Peyer's patch (tissue), 4 donors: ENCODE measurements around the gene GRIPAP1. TPM values are rescaled to one million over a fixed set of nuclear protein-coding genes. Genes with fewer than 3 reads are reported as not detected.

ENCODE experiments used
- DNase-seq, 3 donors: peaks; one replicate each; pipeline ENCODE4 v3.0.0-alpha.2; 2017 to 2019
- H3K27ac ChIP-seq, 4 donors: fragments of 200-600 bp; sonication (generic); one replicate each; pipeline ENCODE4 v1.5.1; 2016 to 2019
- H3K27me3 ChIP-seq, 2 donors: fragments of 200-600 bp; sonication (generic); one replicate each; pipeline ENCODE4 v1.5.1; 2019
- H3K36me3 ChIP-seq, 3 donors: fragments of 200-600 bp; sonication (generic); one replicate each; pipeline ENCODE4 v1.5.1; 2016 to 2019
- H3K4me1 ChIP-seq, 4 donors: fragments of 200-600 bp; sonication (generic); one replicate each; pipeline ENCODE4 v1.5.1; 2016 to 2019
- H3K4me3 ChIP-seq, 4 donors: fragments of 200-600 bp; sonication (generic); 1 replicate in 3 of 4; 2 replicates in 1 of 4; pipeline ENCODE4 v1.5.1; 2016 to 2019; ENCODE audit warnings: mild to moderate bottlenecking in 1 of 4
- H3K9me3 ChIP-seq, 4 donors: fragments of 200-600 bp; sonication (generic); one replicate each; pipeline ENCODE4 v1.5.1; 2016 to 2019; ENCODE audit warnings: mild to moderate bottlenecking in 1 of 4
- POLR2A ChIP-seq, 2 donors: fragments of 450-650 bp; IDR thresholded peaks; one replicate each; pipeline ENCODE4 v1.5.1; 2017; ENCODE audit warnings: antibody characterized with exemption in 2 of 2, mild to moderate bottlenecking in 2 of 2, moderate library complexity in 2 of 2
- total RNA-seq, 4 donors: library from RNA; depleted of rRNA; stranded (reverse); fragments of >200 nt; gene quantifications; one replicate each; pipeline ENCODE4 v1.1.0, GENCODE V29; 2016
- TF ChIP-seq, protein P1 (sequence below), 6 experiments: fragments of 450-650 bp in 4 of 6; fragments of 200-600 bp in 2 of 6; sonication (generic) in 1 of 6; IDR thresholded peaks; one replicate each; pipeline ENCODE4 v1.5.1; 2017 to 2019; ENCODE audit warnings: antibody characterized with exemption in 6 of 6, mild to moderate bottlenecking in 3 of 6, moderate library complexity in 1 of 6

GRIPAP1 gene
- total RNA-seq, 4 donors from 2014 or later = 32.4 to 139 (median 70.9) TPM

DNA sequence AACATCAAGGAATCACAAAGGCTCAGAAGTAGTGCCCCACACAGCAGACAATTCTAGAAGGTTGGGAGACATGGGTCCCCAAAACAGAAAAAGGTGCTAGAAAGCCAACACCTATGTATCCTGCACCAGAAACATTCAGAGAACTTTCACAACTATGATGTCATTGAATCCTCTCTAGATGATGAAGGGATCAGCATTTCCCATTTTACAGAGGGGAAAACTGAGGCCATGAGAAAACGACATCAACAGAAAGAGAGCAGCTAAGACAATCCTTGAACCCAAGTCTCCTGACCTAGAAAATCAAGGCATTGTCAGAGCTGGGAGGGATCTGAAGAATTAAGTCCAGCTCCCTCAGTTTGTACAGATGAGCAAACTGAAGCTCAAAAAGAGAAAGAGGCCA is 33.7 kb downstream of the GRIPAP1 start:
- Histone ChIP-seq H3K4me1 (no peaks in the 10 kb centered on the region), H3K9me3 (no peaks in the 10 kb centered on the region), H3K27me3 (no peaks in the 10 kb centered on the region), H3K27ac (no peak overlapping the region), H3K36me3 (no peaks in the 10 kb centered on the region), H3K4me3 (no peak overlapping the region)
- DNase-seq = no peak
- TF ChIP-seq POLR2A (IDR thresholded peaks at IDR 0.05) = no peak
- TF ChIP-seq, protein P1, sequence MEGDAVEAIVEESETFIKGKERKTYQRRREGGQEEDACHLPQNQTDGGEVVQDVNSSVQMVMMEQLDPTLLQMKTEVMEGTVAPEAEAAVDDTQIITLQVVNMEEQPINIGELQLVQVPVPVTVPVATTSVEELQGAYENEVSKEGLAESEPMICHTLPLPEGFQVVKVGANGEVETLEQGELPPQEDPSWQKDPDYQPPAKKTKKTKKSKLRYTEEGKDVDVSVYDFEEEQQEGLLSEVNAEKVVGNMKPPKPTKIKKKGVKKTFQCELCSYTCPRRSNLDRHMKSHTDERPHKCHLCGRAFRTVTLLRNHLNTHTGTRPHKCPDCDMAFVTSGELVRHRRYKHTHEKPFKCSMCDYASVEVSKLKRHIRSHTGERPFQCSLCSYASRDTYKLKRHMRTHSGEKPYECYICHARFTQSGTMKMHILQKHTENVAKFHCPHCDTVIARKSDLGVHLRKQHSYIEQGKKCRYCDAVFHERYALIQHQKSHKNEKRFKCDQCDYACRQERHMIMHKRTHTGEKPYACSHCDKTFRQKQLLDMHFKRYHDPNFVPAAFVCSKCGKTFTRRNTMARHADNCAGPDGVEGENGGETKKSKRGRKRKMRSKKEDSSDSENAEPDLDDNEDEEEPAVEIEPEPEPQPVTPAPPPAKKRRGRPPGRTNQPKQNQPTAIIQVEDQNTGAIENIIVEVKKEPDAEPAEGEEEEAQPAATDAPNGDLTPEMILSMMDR (IDR thresholded peaks at IDR 0.05) = no peak

DNA sequence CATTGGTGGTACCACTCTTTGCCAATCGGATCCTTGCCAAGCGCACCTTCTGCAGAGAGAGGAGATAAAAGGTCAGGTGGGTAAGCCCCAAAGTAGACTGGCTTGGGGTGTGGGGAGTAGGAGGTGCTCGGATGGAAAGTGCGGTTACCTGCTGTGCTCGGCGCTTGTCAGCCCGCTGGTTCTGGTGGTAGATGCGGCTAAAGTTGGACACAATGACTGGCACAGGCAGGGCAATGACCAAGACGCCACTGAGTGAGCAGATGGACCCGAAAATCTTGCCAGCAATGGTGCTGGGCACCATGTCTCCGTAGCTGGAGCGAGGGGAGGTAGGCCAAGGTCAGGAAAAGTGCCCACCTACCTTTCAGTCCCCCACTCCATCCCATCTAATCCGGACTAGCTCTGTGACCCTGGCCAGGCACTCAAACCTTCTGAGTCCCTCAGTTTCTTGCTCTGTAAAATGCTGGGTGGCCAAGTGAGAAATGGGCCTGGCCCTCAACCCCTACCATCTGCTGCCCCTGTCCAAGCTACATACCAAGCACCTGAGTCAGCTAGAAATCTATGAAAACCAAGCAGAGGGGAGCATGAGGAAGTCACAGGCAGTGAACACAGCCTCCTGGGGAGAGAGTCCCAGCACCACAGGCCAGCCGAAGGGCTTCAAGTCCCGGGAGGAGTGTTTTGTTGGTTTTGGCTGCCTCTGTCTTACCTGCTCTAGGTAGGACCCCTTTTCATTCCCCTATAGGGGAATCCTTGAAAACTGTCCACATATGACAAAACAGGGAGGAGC is 35.1 kb downstream of the GRIPAP1 start:
- no peak for TF ChIP-seq POLR2A (IDR thresholded peaks at IDR 0.05)
- TF ChIP-seq, protein P1 (IDR thresholded peaks at IDR 0.05) = no peak
- H3K9me3 ChIP-seq = no peaks in the 10 kb centered on the region
- no peaks in the 10 kb centered on the region for H3K27me3 ChIP-seq
- no peak overlapping the region for H3K27ac ChIP-seq
- DNase-seq = no peak
- H3K4me3 ChIP-seq = no peak overlapping the region
- H3K36me3 ChIP-seq = no peaks in the 10 kb centered on the region
- no peaks in the 10 kb centered on the region for H3K4me1 ChIP-seq

DNA sequence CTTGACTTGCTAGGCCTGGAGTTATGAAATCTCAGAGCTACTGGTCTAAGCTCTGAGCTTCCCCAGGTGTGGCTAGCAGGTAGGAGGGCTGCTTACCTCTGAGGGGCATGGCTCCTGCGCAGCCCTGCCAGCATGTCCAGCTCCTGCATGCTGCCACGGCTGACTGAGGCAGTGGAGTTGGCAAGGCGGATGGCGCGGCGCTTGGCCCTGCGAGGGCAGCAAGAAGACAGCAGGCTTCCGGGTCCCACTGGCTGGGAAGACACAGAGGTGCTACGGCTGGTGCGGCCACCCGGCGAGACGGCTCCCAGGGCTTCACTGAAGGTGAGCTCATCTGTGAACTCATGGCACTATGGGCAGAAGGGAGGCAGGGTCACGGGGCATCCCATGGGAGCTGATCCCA is 36.1 kb downstream of the GRIPAP1 start:
- H3K9me3 ChIP-seq = no peaks in the 10 kb centered on the region
- no peak overlapping the region for H3K4me3 ChIP-seq
- no peaks in the 10 kb centered on the region for H3K36me3 ChIP-seq

DNA sequence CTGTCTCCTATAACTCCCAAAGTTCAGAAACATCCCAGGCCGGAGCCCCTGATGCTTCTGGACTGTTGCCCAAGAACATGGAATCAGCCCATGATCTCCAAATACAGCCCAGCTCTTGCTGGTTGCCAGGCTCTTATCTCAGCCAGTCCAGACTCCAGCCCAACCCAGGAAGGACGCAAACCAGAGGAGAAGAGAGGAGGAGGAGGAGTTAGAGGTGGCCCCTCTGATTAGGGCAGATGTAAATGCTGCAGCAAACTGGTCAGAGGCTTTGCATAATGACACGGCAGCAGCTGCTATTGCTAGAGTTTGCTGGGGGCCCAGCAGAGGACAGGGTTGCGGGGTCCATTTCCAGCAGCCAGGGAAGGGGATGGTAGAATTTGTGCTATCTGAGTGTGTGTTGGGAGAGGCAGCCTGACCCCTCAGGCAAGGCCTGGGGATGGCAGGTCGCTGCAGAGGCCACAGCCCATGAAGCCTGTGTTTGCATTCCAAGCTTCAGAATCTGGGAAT is 40.4 kb downstream of the GRIPAP1 start:
- peak in 2 of 3 donors; percentile 38 to 57 for DNase-seq
- TF ChIP-seq, protein P1 (IDR thresholded peaks at IDR 0.05) = no peak
- TF ChIP-seq POLR2A (IDR thresholded peaks at IDR 0.05) = no peak
- no peaks in the 10 kb centered on the region for H3K9me3 ChIP-seq
- no peak overlapping the region for H3K4me3 ChIP-seq
- no peaks in the 10 kb centered on the region for H3K36me3 ChIP-seq
- peaks cover 0 to 9% (median 0%) of the 10 kb centered on the region in 4 donors for H3K4me1 ChIP-seq
- H3K27me3 ChIP-seq = no peaks in the 10 kb centered on the region
- H3K27ac ChIP-seq = peak overlapping the region in 3 of 4 donors; percentile 22 to 85 (median 42)

More for the DNA sequence above, 36.1 kb downstream of the GRIPAP1 start:
- no peak for DNase-seq
- Histone ChIP-seq H3K4me1 (no peaks in the 10 kb centered on the region), H3K27me3 (no peaks in the 10 kb centered on the region), H3K27ac (no peak overlapping the region)
- TF ChIP-seq POLR2A (IDR thresholded peaks at IDR 0.05) = no peak
- TF ChIP-seq, protein P1 (IDR thresholded peaks at IDR 0.05) = no peak

DNA sequence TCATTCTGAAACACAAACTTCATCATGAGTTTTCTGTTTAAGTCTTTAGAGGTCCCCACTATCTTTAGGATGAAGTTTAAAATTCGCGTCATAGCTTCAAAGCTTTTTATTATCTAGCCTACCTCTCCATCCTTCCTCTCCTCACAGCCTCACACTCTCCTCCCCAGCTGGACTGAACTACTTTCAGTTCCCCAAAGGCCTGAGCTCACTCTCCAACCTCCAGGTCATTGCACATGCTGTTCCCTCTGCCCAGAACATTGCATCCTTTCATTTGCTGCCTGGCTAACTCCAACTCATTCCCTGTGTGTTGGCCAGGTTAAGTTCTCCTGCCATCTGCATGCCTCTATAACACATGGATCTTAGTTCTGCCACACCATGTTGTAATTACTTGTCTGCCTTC is 41.8 kb downstream of the GRIPAP1 start:
- H3K4me3 ChIP-seq = no peak overlapping the region
- DNase-seq = peak in 2 of 3 donors; percentile 38 to 55
- no peak for TF ChIP-seq POLR2A (IDR thresholded peaks at IDR 0.05)
- TF ChIP-seq, protein P1 (IDR thresholded peaks at IDR 0.05) = no peak
- no peaks in the 10 kb centered on the region for H3K27me3 ChIP-seq
- no peaks in the 10 kb centered on the region for H3K9me3 ChIP-seq
- peak overlapping the region in 1 of 4 donors; percentile 85 for H3K27ac ChIP-seq
- peaks cover 0 to 12% (median 5%) of the 10 kb centered on the region in 4 donors for H3K4me1 ChIP-seq
- peaks cover 0 to 6% (median 0%) of the 10 kb centered on the region in 3 donors for H3K36me3 ChIP-seq
